ENCODE measurements around the gene BORCS5.
A peak's percentile ranks its signal among the peaks of the same experiment; 100 is the strongest.
"Not testable (repeated sequence)": the region's sequence is repeated elsewhere in the genome, so short reads cannot be mapped to it uniquely, and the experiment has no call there.

BORCS5 gene

GRCh38 chr12:12396694-12397093, 39.8 kb downstream of the BORCS5 start:
- FAIRE-seq = no peak

GRCh38 chr12:12397184-12397583, 40.3 kb downstream of the BORCS5 start:
- FAIRE-seq = no peak

GRCh38 chr12:12398026-12398859, 41.4 kb downstream of the BORCS5 start:
- peak; percentile 82 for FAIRE-seq

- FAIRE-seq = no peak
These were observed 42.3 kb downstream of the BORCS5 start for GRCh38 chr12:12399161-12399560.

- FAIRE-seq = peak; percentile 92
These were observed 43.0 kb downstream of the BORCS5 start for GRCh38 chr12:12399776-12400305.

DNA sequence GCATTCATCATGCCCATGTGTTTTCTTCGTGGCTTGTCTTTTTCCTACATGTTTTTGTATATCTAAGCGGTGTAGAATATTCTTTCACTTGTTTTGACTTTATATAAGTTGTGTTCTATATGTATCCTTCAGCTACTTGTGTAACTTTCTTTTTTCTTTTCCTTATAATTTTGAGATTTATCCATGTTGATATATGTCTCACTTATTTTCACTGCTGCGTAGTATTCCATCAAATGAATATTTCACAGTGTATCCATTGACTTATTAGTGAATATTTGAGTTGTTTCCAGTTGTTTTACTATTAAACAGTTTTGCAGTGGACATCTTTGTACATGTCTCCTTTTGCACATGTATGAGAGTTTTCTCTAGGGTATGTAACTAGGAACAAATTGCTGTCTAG, 43.9 kb downstream of the BORCS5 start:
- no peak for FAIRE-seq

DNA sequence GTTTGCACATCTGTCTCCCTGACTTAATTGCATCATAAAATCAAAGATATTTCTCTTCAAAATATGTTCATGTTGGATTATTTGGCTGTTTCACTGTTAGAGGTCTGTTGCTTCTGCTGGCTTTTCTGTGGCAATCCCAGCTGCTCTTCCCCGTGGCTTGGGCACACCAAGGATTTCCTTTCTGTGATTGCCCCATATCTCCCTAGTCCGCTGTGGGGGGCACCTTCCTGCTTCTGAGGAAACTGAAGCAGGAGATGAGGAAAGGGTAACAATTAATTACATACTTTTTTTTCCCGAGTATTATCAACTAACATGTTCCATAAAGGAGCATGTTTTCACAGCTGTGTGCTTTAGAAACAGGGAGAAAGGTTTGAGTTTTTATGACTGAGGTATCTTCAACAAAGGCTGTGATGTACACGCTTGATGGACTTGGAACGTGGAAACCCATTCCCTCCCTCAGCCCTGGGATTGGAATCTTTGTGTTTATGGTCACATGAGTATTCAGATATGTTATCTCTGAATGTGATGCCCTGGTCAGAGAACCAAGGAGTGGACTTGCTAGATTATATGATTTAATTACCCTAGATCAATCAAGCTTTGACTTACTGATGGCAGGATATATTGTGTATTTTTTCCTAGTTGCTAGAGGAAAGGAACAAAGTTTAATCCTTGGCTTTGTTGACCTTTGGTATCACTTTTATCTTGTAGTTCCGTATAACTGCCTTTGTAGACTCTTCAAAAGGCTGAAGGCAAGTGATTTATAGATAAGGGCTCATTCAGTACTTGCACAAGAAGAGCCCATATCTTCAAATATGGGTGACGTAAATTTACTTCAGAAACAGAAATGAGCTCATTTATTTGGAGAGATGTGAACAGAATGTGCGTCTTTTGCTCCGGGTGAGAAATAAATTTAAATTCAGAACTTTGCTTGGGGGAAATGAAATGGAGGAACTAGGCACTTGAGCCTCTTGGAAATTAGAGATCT, 46.7 kb downstream of the BORCS5 start:
- FAIRE-seq = peak; percentile 71

- no peak for FAIRE-seq
These were observed 47.4 kb downstream of the BORCS5 start for GRCh38 chr12:12404297-12404696.

DNA sequence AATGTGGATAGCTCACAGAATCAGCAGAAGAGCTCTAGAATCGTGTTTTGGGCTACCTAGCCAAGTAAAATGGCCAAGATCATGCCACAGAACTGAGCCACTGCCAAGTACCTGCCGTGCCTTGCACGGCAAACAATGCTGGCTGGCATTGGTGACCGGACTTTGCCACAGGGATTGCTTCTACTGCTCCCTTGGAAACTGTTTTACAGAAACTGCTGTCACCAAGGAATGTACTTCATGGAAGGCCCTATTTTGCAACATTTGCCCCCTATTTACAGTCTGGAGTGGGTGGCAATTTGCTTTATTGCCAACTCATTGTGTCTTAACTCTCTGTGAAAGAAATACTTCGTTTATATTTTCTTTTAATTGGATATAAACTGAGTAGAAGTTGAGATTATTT, 49.0 kb downstream of the BORCS5 start:
- FAIRE-seq = no peak

DNA sequence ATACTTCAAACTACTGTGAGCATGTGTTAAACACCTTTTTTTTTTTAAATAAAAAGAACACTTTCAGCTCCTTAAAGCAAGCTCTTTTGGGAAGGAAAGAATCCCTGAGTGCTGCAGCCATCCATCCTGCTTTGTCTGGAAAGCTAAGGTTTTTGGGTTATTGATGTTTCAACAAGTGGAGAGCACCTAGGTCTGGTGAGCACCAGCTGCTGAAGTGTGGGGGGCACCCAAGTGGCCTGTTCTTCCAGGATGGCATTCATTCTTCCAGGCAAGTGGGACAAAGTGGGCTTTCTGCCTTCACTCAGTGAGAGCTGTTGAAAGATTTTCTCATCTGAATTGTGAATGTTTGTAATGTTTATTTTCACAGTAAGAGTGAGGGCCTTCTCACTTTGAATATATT, 49.9 kb downstream of the BORCS5 start:
- FAIRE-seq = no peak

- FAIRE-seq = no peak
These were observed 51.4 kb downstream of the BORCS5 start for GRCh38 chr12:12408265-12408690.

GRCh38 chr12:12409337-12409736, 52.5 kb downstream of the BORCS5 start:
- FAIRE-seq = not testable (repeated sequence)

GRCh38 chr12:12415886-12416285, 59.0 kb downstream of the BORCS5 start:
- FAIRE-seq = no peak

DNA sequence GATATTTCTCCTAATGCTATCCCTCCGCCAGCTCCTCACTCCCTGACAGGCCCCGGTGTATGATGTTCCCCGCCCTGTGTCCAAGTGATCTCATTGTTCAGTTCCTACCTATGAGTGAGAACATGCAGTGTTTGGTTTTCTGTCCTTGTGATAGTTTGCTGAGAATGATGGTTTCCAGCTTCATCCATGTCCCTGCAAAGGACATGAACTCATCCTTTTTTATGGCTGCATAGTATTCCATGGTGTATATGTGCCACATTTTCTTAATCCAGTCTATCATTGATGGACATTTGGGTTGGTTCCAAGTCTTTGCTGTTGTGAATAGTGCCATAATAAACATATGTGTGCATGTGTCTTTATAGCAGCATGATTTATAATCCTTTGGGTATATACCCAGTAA, 62.3 kb downstream of the BORCS5 start:
- FAIRE-seq = not testable (repeated sequence)

DNA sequence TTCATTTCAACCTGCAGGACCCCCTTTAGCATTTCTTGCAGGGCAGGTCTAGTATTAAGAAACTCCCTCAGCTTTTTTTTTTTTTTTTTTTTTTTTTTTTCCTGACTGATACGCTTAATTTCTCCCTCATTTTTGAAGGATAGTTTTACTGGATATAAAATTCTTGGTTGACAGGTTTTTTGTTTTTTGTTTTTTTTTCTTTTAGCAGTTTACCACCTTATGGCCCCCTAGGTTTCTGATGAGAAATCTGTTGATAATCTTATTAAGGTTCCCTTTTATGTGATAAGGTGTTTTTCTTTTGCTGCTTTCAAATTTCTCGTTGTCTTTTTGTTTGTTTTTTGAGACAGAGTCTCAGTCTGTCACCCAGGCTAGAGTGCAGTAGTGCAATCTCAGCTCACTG, 66.5 kb downstream of the BORCS5 start:
- FAIRE-seq = peak; percentile 72

DNA sequence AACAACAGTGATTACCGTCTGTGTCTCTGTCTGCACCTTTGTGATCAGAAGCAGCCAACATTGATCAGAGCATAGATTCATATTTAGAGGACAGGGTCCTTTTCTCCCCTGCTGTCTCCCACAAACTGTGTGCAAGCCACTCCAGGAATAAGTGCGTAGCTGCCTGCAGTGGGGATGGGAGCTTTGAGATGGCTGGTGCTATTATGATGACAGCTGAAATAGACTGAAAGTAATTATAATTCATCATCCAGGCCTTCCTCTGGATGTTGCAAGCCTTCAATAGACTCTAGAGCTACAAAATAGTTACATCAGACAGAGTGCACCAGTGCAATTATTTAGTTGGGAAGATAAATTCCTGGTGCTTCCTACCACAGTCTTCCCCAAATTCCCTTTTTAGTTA, 68.1 kb downstream of the BORCS5 start:
- FAIRE-seq = no peak

DNA sequence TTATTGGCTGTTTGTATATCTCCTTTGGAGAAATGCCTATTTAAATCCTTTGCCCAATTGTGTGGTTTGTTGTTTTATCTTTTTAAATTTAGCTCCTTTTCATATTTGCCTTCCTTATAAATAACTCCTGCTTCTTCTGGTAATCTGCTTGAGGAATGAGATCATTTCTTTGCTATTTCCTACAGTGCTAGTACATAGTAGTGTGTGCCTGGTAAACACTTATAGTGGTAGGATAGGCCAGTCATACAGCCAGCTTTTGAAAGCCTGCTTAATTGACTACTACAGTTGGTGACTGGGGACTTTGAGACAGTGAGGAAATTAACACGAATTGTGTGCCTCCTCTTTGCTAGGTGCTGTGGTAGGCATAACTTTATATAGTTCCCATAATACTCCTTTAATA, 68.7 kb downstream of the BORCS5 start:
- no peak for FAIRE-seq

DNA sequence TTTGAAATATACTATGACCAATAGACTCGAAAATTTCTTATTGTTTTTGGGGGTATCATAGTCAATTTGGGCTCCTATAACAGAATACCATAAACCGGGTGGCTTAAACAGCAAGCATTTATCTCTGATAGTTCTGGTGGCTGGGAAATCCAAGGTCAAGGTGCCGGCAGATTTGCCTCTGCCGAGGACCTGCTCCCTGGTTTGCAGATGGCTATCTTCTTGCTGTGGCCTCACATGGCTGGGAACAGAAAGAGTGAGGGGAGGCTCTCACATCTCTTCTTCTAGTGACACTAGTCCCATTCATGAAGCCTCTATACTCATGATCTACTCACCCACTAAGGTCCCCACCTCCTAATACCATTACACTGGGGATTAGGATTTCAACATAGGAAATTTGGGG, 70.7 kb downstream of the BORCS5 start:
- no peak for FAIRE-seq

DNA sequence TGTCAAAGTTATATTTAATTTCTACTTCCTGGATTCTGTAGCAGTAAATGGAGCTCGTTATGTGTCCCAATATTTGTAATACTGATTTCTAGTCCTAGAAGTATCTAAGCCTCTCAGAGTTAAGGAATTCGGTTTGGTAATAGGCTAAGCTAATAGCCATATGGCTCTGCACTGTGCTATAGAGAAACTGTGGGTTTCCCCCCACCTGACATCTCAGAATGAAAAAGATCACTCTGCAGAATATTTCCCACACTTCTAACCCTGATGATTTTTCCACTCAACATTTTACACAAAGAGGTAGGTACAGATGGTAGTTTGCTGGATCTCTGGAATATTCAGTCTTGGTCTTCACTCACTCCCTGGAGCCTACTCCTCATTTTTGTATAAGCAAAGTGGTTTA, 71.2 kb downstream of the BORCS5 start:
- no peak for FAIRE-seq

GRCh38 chr12:12428961-12429657, 72.2 kb downstream of the BORCS5 start:
- FAIRE-seq = no peak

DNA sequence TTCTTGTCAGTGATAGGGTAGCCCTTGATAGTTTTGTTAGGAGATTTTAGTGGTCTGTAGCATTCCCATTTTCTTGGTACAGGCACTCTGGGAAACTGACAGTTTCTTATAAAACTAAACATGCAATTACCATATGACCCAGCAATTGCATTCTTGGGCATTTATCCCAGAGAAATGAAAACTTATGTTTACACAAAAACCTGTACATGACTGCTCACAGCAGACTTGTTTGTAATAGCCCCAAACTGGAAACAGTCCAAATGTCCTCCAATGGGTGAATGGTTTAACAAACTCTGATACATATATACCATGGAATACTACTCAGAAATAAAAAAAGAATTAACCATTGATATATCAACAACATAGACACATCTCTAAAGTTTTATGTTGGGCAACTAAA, 75.5 kb downstream of the BORCS5 start:
- FAIRE-seq = peak; percentile 76

DNA sequence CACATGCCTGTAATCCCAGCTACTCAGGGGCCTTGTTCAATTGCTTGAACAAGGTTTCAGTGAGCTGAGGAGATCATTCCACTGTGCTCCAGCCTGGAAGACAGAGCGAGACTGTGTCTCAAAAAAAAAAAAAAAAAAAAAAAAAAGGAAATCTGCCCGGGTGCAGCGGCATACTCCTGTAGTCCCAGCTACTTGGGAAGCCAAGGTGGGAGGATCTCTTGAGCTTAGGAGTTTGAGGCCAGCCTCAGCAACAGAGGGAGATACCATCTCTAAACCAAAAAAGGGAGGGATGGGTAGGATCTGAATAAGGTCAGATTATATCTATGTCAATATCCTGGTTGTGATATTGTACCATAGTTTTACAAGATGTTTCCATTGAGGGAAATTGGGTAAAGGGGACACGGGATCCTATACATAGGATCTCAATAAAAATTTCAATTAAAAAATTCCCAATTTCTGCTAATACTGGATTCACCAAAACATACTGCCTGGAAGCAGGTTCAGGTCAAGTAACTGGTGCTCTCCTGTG, 76.4 kb downstream of the BORCS5 start:
- FAIRE-seq = no peak
